ENCODE data around the gene XPOT. TPM values are rescaled to one million over a fixed set of nuclear protein-coding genes. Genes with fewer than 3 reads are reported as not detected.

Gene XPOT
- total RNA-seq, 2 experiments from 2014 or later, result 193 to 194 TPM

DNA sequence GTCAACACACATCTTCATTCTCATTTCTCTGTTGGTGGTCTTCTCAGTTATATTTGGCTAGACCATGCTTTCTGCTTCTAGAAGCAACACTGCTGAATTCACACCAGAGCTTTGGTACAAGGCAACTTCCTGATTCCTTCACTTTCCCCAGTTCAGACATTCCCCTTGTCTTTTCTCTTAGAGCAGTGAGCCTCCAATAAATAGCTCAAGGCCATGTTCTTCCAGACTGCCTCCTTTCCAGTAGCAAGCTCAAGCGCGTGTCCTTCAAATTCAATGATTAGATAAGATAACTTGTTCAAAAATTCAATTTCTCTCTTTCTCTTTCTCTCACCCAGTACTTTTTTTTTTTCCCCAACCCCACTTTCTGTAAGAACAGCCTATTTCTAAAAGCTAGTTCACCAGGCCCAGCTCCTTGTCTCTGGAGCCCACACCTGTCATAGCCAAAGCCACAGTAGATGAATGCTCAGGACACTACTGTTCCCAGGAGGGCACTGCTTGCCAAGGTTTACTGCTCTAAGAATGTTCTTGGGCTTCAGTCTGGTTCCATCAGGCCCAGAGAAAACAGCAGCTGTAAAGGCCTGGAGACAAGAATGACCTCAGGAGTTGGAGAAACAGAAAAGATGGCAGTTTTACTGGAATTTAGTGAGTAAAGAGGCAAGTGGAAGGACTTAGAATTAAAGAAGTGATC, 65.4 kb downstream of the XPOT start:
- peaks cover 36% of the 10 kb centered on the region for H3K36me3 Mint-ChIP-seq
- DNase-seq, result no peak
- no peaks in the 10 kb centered on the region for H3K27me3 Mint-ChIP-seq
- H3K27ac Mint-ChIP-seq, result no peak overlapping the region
- H3K4me1 Mint-ChIP-seq, result peaks cover 3% of the 10 kb centered on the region
- no peaks in the 10 kb centered on the region for H3K9me3 Mint-ChIP-seq
- H3K4me3 Mint-ChIP-seq, result no peak overlapping the region

DNA sequence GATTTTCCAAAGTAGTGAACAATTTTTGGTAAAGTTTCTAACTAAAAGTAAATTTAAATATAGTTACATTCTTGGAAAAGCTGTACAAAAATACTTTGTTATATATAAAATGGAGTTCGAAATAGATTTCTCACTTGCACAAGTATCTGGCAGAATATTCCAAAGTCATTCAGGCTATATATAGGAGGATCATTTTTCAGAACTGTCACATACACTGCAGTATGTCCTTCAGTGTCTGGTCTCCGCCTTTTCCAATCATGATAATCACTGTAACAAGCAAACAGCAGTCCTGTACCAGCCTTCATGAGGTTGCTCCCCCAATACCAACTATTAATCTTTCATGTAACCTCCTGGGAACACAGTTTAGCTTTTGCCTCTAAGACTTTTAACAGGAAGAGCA, 66.3 kb downstream of the XPOT start:
- no peak for DNase-seq
- H3K4me3 Mint-ChIP-seq, result no peak overlapping the region
- peaks cover 2% of the 10 kb centered on the region for H3K9me3 Mint-ChIP-seq
- peaks cover 3% of the 10 kb centered on the region for H3K4me1 Mint-ChIP-seq
- H3K36me3 Mint-ChIP-seq, result peaks cover 39% of the 10 kb centered on the region
- no peaks in the 10 kb centered on the region for H3K27me3 Mint-ChIP-seq
- no peak overlapping the region for H3K27ac Mint-ChIP-seq

DNA sequence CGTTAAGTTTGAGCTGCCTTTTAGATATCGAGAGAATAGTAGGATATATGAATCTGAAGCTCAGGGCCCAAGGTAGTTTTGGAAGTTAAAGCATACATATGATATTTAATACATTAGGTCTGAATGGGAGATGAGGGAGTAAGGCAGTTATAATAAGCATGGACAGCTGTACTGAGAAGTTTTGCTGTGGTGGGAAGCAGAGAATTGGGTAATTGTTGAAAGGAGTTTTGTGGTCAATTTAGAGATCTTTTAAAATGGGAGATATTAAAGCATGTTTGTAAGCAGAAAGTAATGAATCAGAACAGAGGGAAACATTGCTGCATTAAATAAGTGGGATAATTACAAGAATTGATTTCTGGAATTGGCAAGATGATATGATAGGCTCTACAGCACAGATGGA, 69.0 kb downstream of the XPOT start:
- H3K9me3 Mint-ChIP-seq, result peaks cover 13% of the 10 kb centered on the region
- no peak overlapping the region for H3K4me3 Mint-ChIP-seq
- no peak for DNase-seq
- H3K36me3 Mint-ChIP-seq, result peaks cover 55% of the 10 kb centered on the region
- H3K27ac Mint-ChIP-seq, result no peak overlapping the region
- no peaks in the 10 kb centered on the region for H3K27me3 Mint-ChIP-seq
- peaks cover 3% of the 10 kb centered on the region for H3K4me1 Mint-ChIP-seq

DNA sequence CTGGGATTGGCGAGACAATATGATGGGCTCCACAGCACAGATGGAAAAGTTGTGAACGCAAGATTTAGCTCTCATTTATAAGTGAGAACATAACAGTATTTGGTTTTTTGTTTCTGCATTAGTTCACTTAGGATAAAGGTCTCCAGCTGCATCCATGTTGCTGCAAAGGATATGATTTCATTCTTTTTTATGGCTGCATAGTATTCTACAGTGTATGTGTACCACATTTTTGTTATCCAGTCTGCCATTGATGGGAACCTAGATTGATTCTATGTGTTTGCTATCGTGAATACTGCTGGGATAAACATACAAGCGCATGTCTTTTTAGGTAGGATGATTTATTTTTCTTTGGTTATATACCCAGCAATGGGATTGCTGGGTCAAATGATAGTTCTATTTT, 71.3 kb downstream of the XPOT start:
- Mint-ChIP-seq H3K27ac (no peak overlapping the region), H3K4me1 (no peaks in the 10 kb centered on the region), H3K9me3 (peaks cover 13% of the 10 kb centered on the region), H3K4me3 (no peak overlapping the region), H3K36me3 (peaks cover 48% of the 10 kb centered on the region), H3K27me3 (no peaks in the 10 kb centered on the region)
- no peak for DNase-seq

DNA sequence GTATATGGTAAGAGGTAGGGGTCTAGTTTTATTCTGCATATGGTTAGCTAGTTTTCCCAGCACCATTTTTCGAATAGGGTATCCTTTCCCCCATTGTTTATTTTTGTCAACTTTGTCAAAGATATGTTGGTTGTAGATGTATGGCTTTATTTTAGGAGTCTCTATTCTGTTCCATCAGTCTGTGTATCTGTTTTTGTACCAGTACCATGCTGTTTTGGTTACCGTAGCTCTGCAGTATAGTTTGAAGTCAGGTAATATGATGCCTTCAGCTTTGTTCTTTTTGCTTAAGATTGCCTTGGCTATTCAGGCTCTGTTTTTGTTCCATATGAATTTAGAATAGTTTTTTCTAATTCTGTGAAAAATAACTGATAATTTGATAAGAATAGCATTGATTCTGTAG, 72.7 kb downstream of the XPOT start:
- Mint-ChIP-seq H3K27ac (no peak overlapping the region), H3K36me3 (peaks cover 44% of the 10 kb centered on the region), H3K4me1 (no peaks in the 10 kb centered on the region), H3K9me3 (peaks cover 13% of the 10 kb centered on the region), H3K27me3 (no peaks in the 10 kb centered on the region), H3K4me3 (no peak overlapping the region)
- no peak for DNase-seq

DNA sequence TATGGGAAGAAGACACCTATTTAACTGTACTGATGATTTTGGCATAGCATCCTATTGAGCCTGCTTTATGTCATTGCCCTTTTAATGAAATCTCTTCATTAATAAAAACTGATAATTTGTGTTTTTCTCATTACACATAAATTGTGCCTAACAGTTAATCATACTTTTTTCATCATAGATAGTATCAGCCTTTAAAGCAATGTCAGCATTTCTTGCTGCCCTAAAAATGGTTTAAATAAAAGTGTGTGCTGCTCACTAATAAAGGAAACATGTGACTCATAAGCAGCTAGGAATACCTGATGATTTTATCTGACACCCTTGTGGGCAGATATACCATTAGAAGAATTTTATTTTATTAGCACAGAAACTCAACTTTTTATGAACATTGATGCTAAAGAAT, 74.5 kb downstream of the XPOT start:
- DNase-seq, result no peak
- Mint-ChIP-seq H3K9me3 (peaks cover 13% of the 10 kb centered on the region), H3K4me3 (no peak overlapping the region), H3K27ac (no peak overlapping the region), H3K36me3 (peaks cover 40% of the 10 kb centered on the region), H3K27me3 (no peaks in the 10 kb centered on the region), H3K4me1 (no peaks in the 10 kb centered on the region)

DNA sequence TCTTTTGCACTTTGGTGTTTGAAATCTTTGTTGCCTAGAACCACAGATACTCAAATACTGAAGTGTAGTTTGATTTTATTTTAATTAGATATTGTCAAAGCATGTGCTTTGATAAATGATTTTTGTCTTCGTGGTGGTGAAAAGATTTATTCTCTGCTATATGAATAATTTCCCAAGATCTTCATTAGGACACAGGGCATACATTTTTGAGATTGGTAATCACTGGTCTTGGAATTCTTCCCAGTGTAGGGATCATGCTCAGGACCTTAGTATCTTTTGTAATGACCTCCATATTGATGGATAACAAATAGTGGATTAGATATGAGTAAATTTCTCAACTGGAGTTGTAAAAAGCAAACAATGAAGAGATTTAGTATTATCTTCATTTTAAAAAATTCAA, 76.0 kb downstream of the XPOT start:
- Mint-ChIP-seq H3K4me3 (no peak overlapping the region), H3K27ac (no peak overlapping the region), H3K4me1 (no peaks in the 10 kb centered on the region), H3K9me3 (peaks cover 13% of the 10 kb centered on the region), H3K36me3 (peaks cover 34% of the 10 kb centered on the region), H3K27me3 (no peaks in the 10 kb centered on the region)
- no peak for DNase-seq

DNA sequence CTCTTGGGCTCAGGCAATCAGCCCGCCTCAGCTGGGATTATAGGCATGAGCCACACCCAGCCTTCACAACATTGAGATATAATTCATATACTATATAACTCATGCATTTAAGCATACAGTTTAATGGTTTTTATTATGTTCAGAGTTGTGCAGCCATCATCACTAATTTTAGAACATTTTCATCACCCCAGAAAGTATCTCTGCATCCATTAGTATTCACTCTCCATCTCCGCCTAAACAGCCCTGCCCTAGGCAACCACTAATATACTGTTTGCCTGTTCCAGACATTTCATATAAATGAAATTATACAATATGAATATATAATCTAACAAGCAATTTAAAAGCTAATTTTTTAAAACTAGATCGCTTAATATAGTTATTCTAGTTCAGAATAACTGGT, 82.5 kb downstream of the XPOT start:
- DNase-seq, result no peak
- H3K36me3 Mint-ChIP-seq, result peaks cover 23% of the 10 kb centered on the region
- H3K4me1 Mint-ChIP-seq, result peaks cover 11% of the 10 kb centered on the region
- H3K27ac Mint-ChIP-seq, result no peak overlapping the region
- no peak overlapping the region for H3K4me3 Mint-ChIP-seq
- no peaks in the 10 kb centered on the region for H3K27me3 Mint-ChIP-seq
- no peaks in the 10 kb centered on the region for H3K9me3 Mint-ChIP-seq

DNA sequence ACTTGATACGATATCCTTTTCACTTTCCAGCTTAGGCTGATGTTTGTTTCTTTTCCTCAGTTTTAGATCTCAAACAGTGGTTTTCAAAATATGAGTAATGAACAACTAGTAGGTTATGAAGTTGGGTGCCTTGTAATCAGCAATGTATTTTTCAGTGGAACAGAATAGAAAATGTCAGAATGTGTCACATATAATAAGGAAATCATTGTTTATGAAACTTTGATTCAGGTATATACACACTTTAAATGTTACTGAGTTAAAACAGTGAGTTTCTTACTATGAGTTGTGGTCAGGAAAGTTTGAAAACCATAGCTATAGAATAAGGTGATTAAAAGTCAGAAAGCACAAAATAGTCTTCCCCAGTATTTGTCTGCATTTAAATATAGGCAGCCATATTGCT, 87.5 kb downstream of the XPOT start:
- peak overlapping the region; percentile 42 for H3K27ac Mint-ChIP-seq
- H3K36me3 Mint-ChIP-seq, result peaks cover 19% of the 10 kb centered on the region
- H3K27me3 Mint-ChIP-seq, result no peaks in the 10 kb centered on the region

DNA sequence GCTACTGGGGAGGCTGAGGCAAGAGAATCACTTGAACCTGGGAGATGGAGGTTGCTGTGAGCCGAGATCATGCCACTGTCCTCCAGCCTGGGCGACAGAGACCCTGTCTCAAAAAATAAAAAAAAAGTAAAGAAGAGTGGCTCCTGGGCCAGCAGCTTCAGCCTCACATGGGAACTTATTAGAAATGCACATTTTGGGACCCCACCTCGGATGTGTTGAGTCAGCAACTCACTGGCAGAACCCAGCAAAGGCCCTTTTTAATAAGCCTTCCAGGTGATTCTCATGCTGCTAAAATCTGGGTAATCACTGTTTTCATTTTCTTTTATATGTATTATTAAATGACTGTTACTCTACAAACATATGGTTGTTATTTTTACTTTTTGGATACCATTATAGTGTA, 89.3 kb downstream of the XPOT start:
- peaks cover 20% of the 10 kb centered on the region for H3K4me1 Mint-ChIP-seq
- no peaks in the 10 kb centered on the region for H3K9me3 Mint-ChIP-seq
- H3K27ac Mint-ChIP-seq, result no peak overlapping the region
- H3K4me3 Mint-ChIP-seq, result no peak overlapping the region
- H3K36me3 Mint-ChIP-seq, result peaks cover 24% of the 10 kb centered on the region
- no peaks in the 10 kb centered on the region for H3K27me3 Mint-ChIP-seq
- DNase-seq, result no peak

More for the DNA sequence above, 87.5 kb downstream of the XPOT start:
- H3K4me3 Mint-ChIP-seq, result no peak overlapping the region
- no peak for DNase-seq
- H3K9me3 Mint-ChIP-seq, result no peaks in the 10 kb centered on the region
- H3K4me1 Mint-ChIP-seq, result peaks cover 21% of the 10 kb centered on the region

DNA sequence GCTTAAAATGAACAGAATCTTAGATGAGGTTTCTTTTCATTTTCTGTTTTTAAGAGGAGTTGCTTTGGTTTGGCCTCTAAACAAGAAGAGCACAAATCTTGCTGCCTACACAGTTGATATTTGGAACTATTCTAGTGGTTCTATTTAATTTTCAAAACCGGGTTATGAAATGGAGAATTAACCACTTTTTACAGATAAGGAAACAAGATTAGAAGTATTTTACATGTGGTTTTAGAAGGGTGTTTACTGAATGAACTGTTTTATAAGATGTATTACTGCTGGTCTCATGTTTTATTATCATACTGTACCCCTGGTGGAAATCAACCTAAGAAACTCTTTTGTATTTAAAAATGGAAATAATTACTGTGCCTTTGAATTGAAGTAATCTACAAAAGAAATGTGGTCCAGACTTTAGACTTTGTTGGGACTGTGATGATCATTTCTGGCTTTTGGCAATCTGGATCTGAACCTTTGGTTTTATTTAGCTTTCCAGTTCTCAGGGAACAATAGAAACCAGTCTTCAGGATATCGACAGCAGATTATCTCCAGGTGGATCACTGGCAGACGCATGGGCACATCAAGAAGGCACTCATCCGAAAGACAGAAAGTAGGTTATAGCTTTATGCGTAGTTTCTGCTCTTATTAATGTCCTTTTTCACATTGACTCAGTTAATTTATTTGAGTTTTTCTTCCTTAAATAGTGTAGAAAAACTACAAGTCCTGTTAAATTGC, 91.0 kb downstream of the XPOT start:
- Mint-ChIP-seq H3K36me3 (peaks cover 25% of the 10 kb centered on the region), H3K4me1 (peaks cover 14% of the 10 kb centered on the region), H3K9me3 (no peaks in the 10 kb centered on the region), H3K27me3 (no peaks in the 10 kb centered on the region), H3K27ac (no peak overlapping the region), H3K4me3 (no peak overlapping the region)
- DNase-seq, result no peak

DNA sequence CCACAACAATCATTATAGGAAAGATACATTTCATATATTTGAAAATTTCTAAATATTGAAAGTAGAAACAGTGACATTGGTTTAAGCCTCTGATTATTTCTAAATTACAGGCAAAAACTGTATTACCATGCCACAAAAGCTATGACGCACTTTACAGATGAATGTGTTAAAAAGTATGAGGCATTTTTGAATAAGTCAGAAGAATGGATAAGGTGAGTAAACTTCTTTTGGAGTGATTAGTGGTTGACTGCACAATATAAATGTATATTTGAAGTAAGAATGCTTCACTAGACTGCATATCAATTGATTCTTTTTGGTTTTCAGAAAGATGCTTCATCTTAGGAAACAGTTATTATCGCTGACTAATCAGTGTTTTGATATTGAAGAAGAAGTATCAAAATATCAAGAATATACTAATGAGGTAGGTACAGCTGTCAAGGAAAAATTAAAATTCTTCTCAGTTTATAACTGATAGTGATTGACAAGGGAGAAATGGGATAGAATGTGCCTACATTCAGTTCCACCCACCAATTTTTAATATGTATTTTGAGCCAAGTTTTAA, 92.7 kb downstream of the XPOT start:
- no peaks in the 10 kb centered on the region for H3K9me3 Mint-ChIP-seq
- peaks cover 7% of the 10 kb centered on the region for H3K4me1 Mint-ChIP-seq
- peaks cover 26% of the 10 kb centered on the region for H3K36me3 Mint-ChIP-seq
- H3K4me3 Mint-ChIP-seq, result no peak overlapping the region
- H3K27me3 Mint-ChIP-seq, result no peaks in the 10 kb centered on the region
- DNase-seq, result no peak
- no peak overlapping the region for H3K27ac Mint-ChIP-seq

DNA sequence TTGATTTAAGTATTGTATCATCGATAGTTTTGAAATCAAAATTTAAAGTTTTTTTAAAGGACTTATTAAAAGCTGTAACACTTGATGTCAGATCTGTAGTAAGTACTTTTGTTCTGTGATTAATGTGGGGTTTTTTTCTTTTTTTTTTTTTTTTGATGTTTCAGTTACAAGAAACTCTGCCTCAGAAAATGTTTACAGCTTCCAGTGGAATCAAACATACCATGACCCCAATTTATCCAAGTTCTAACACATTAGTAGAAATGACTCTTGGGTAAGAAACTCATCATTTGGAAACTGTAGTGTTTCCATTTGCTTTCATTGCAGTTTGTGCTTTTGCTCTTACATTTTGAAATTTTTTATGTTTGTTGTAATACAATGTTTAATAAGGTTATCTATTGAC, 93.3 kb downstream of the XPOT start:
- H3K27ac Mint-ChIP-seq, result no peak overlapping the region
- H3K4me3 Mint-ChIP-seq, result no peak overlapping the region
- peaks cover 26% of the 10 kb centered on the region for H3K36me3 Mint-ChIP-seq
- H3K4me1 Mint-ChIP-seq, result peaks cover 5% of the 10 kb centered on the region
- no peak for DNase-seq
- no peaks in the 10 kb centered on the region for H3K9me3 Mint-ChIP-seq
- H3K27me3 Mint-ChIP-seq, result no peaks in the 10 kb centered on the region

DNA sequence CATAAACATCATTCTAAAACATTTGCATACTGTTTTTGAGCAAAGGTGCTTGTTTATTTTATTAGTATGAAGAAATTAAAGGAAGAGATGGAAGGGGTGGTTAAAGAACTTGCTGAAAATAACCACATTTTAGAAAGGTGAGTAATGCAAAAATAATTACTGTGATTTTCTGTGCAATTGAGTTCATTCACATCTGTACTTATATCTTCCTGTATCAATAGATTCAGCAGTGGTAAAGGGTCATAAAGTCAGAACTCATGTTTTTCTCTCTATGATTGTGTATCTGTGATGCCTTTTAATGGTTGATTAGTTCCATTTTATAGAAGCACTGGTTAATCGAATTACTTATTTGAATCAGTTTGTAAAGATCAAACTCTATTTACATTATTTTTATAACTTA, 93.7 kb downstream of the XPOT start:
- Mint-ChIP-seq H3K36me3 (peaks cover 26% of the 10 kb centered on the region), H3K27me3 (no peaks in the 10 kb centered on the region), H3K9me3 (no peaks in the 10 kb centered on the region), H3K4me3 (no peak overlapping the region), H3K4me1 (peaks cover 5% of the 10 kb centered on the region), H3K27ac (no peak overlapping the region)
- no peak for DNase-seq

DNA sequence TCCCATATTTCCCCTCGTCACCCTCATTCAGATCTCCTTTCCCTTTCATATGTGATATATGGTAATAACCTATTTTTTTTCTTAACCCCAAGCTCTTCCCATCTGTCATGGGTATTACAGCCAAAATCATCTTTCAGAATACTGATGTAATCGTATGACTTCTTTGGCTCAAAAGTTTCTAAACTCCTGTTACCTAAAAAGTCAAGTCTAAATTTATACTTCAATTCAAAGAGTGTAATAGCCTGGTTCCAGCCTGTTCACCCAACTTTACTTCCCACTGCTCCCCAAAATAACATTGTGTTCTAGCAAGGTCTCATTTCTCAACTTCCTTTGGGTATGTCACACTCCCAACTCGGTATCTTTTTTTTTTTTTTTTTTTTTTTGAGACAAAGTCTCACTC, 96.2 kb downstream of the XPOT start:
- Mint-ChIP-seq H3K36me3 (peaks cover 26% of the 10 kb centered on the region), H3K4me1 (peaks cover under 1% of the 10 kb centered on the region), H3K4me3 (no peak overlapping the region), H3K9me3 (no peaks in the 10 kb centered on the region), H3K27me3 (no peaks in the 10 kb centered on the region), H3K27ac (no peak overlapping the region)
- DNase-seq, result no peak
